ENCODE results near the gene RESP18.
"Not testable (repeated sequence)": the region's sequence is repeated elsewhere in the genome, so short reads cannot be mapped to it uniquely, and the experiment has no call there.

The RESP18 gene

GRCh38 chr2:219325657-219326315 lies 6.8 kb downstream of the RESP18 start:
- DNase-seq (ENCODE audit: low read depth), result no peak

- no peak for DNase-seq (ENCODE audit: low read depth)
Observed at GRCh38 chr2:219325136-219325535, 7.4 kb downstream of the RESP18 start.

- no peak for DNase-seq (ENCODE audit: low read depth)
Observed at GRCh38 chr2:219323434-219323833, 9.1 kb downstream of the RESP18 start.

- no peak for DNase-seq (ENCODE audit: low read depth)
Observed at GRCh38 chr2:219314804-219315468, 17.6 kb downstream of the RESP18 start.

- not testable (repeated sequence) for DNase-seq (ENCODE audit: low read depth)
Observed at GRCh38 chr2:219312683-219313263, 19.8 kb downstream of the RESP18 start.

- DNase-seq (ENCODE audit: low read depth), result no peak
Observed at GRCh38 chr2:219309278-219309677, 23.3 kb downstream of the RESP18 start, which contains the start of gene PTPRN. PTPRN (minus strand) TSS chr2:219309401; CDS start chr2:219309332, 69 bp downstream.

GRCh38 chr2:219308142-219309101 lies 24.1 kb downstream of the RESP18 start:
- peak; percentile 59 for DNase-seq (ENCODE audit: low read depth)

- DNase-seq (ENCODE audit: low read depth), result no peak
Observed at GRCh38 chr2:219306047-219306446, 26.5 kb downstream of the RESP18 start.

GRCh38 chr2:219304223-219304622 lies 28.3 kb downstream of the RESP18 start:
- DNase-seq (ENCODE audit: low read depth), result no peak

- no peak for DNase-seq (ENCODE audit: low read depth)
Observed at GRCh38 chr2:219302412-219302968, 30.1 kb downstream of the RESP18 start.

GRCh38 chr2:219300022-219300421 lies 32.5 kb downstream of the RESP18 start:
- no peak for DNase-seq (ENCODE audit: low read depth)

GRCh38 chr2:219299372-219299760 lies 33.2 kb downstream of the RESP18 start:
- DNase-seq (ENCODE audit: low read depth), result no peak

- DNase-seq (ENCODE audit: low read depth), result peak; percentile 81
Observed at GRCh38 chr2:219298759-219299371, 33.7 kb downstream of the RESP18 start.

GRCh38 chr2:219297766-219298456 lies 34.6 kb downstream of the RESP18 start:
- no peak for DNase-seq (ENCODE audit: low read depth)

GRCh38 chr2:219296631-219297391 lies 35.7 kb downstream of the RESP18 start:
- DNase-seq (ENCODE audit: low read depth), result no peak

- no peak for DNase-seq (ENCODE audit: low read depth)
Observed at GRCh38 chr2:219296142-219296541, 36.4 kb downstream of the RESP18 start.

GRCh38 chr2:219294356-219295351 lies 37.9 kb downstream of the RESP18 start:
- peak; percentile 86 for DNase-seq (ENCODE audit: low read depth)

GRCh38 chr2:219293736-219294231 lies 38.8 kb downstream of the RESP18 start:
- no peak for DNase-seq (ENCODE audit: low read depth)

GRCh38 chr2:219292616-219293015 lies 39.9 kb downstream of the RESP18 start:
- DNase-seq (ENCODE audit: low read depth), result no peak
